Aorta (tissue), 5 donors: Measurements from ENCODE around the gene GLIPR2. TPM values are rescaled to one million over a fixed set of nuclear protein-coding genes. Genes with fewer than 3 reads are reported as not detected.

Experiments
- ATAC-seq: fragments of 200-7000 bp; cut with Tn5 transposase; one replicate; pipeline ENCODE4 v1.9.1; 2022; ENCODE audit warnings: moderate library complexity; ENCODE audit not compliant: low FRiP score
- DNase-seq, 2 donors: peaks; one replicate each; pipeline ENCODE4 v3.0.0-alpha.2; 2020
- H3K27ac ChIP-seq, 2 donors: one replicate each; pipeline ENCODE4 v1.5.1; 2013; ENCODE audit warnings: low read length in 2 of 2, mild to moderate bottlenecking in 2 of 2, moderate library complexity in 2 of 2, control low read depth in 1 of 2, inconsistent platforms in 1 of 2, low read depth in 1 of 2
- H3K27me3 ChIP-seq, 2 donors: one replicate each; pipeline ENCODE4 v1.6.1; 2013; ENCODE audit warnings: control low read depth in 1 of 2, low read length in 1 of 2, mild to moderate bottlenecking in 1 of 2, moderate library complexity in 1 of 2; ENCODE audit not compliant: insufficient read depth in 2 of 2, control insufficient read depth in 1 of 2
- H3K36me3 ChIP-seq, 2 donors: one replicate each; pipeline ENCODE4 v1.6.1; 2013; ENCODE audit warnings: control low read depth in 1 of 2, low read length in 1 of 2, mild to moderate bottlenecking in 1 of 2; ENCODE audit not compliant: insufficient read depth in 2 of 2, control insufficient read depth in 1 of 2
- H3K4me1 ChIP-seq, 2 donors: one replicate each; pipeline ENCODE4 v1.6.1; 2013; ENCODE audit warnings: low read length in 2 of 2, control low read depth in 1 of 2, mild to moderate bottlenecking in 1 of 2, moderate library complexity in 1 of 2; ENCODE audit not compliant: insufficient read depth in 2 of 2, control insufficient read depth in 1 of 2
- H3K4me3 ChIP-seq, 2 donors: one replicate each; pipeline ENCODE4 v1.5.1; 2013; ENCODE audit warnings: low read length in 2 of 2, control low read depth in 1 of 2, mild to moderate bottlenecking in 1 of 2
- H3K9me3 ChIP-seq: one replicate; pipeline ENCODE4 v1.6.1; 2013; ENCODE audit warnings: mild to moderate bottlenecking, low read length; ENCODE audit not compliant: control insufficient read depth
- WGBS, 2 donors: extraction: QIAGEN DNeasy Blood & Tissue Kit; methylation state at CpG; one replicate each; pipeline ENCODE4 v1.1.7; 2013; 5-methylcytosine and 5-hydroxymethylcytosine counted together
- intact Hi-C, 2 donors: fragments of 100-400 bp; cut with DNase I; formaldehyde crosslinking; loops; one replicate each; pipeline versions ENCODE4 v1.14.2 to v1.15.0; 2022
- polyA plus RNA-seq, 2 donors: library from polyadenylated mRNA; stranded (reverse); fragments of 200-250 nt; gene quantifications; one replicate each; pipeline ENCODE4 v1.2.3, GENCODE V29; 2013
- total RNA-seq, 2 donors: library from RNA; stranded (reverse); fragmentation: NEBNext Ultra II Directional; extraction: Animal tissue kit (Norgen Biotek cat#: 25700); gene quantifications; one replicate each; pipeline ENCODE4 v1.2.1, GENCODE V29; 2021
- donor health status: healthy with polysubstance abuse.
- donor health status: Bipolar disorder and iron deficiency.
- donor health status: DM: no; HTN: no; CAD: no.
- donor health status: DM: no; HTN: no; CAD: no.
- donor health status: DM: yes; HTN: yes; CAD: no.

The GLIPR2 gene
- total and polyA plus RNA-seq, 4 donors: 26.9 to 56.5 (median 34.9) TPM

- no peak overlapping the region for H3K27ac ChIP-seq
- H3K27me3 ChIP-seq: no peaks in the 10 kb centered on the region
- no peak for DNase-seq
- H3K9me3 ChIP-seq: no peaks in the 10 kb centered on the region
- 59 to 62% methylated on average over 4 of the region's 4 CpGs for WGBS, 2 donors
- H3K4me3 ChIP-seq: peak overlapping the region; percentile 72 to 95
- no peak for ATAC-seq
- H3K36me3 ChIP-seq: peaks cover 0 to 3% of the 10 kb centered on the region in 2 donors
- H3K4me1 ChIP-seq: peaks cover 1 to 11% of the 10 kb centered on the region in 2 donors
- intact Hi-C loops: loop anchor here in 1 of 2 donors (5.0 kb wide), 1 partner anchor 140 kb away; no protein-coding TSS in a partner anchor
These were observed 55.7 kb downstream of the GLIPR2 start for GRCh38 chr9:36192196-36192595.

GRCh38 chr9:36193023-36193422 is 56.5 kb downstream of the GLIPR2 start:
- 61 to 75% methylated on average over 3 of the region's 3 CpGs for WGBS, 2 donors
- H3K4me1 ChIP-seq: peaks cover 1 to 11% of the 10 kb centered on the region in 2 donors

GRCh38 chr9:36194326-36195000 is 57.9 kb downstream of the GLIPR2 start:
- intact Hi-C loops: loop anchor here in 1 of 2 donors (5.0 kb wide), 1 partner anchor 138 kb away; no protein-coding TSS in a partner anchor
- 27 to 29% methylated on average over 4 of the region's 4 CpGs for WGBS, 2 donors
- no peaks in the 10 kb centered on the region for H3K27me3 ChIP-seq
- H3K9me3 ChIP-seq: no peaks in the 10 kb centered on the region
- peaks cover 3% of the 10 kb centered on the region in 2 donors for H3K36me3 ChIP-seq
- no peak overlapping the region for H3K4me3 ChIP-seq
- no peak for DNase-seq
- ATAC-seq: no peak
- H3K27ac ChIP-seq: peak overlapping the region in 1 of 2 donors; percentile 14
- H3K4me1 ChIP-seq: peaks cover 1 to 11% of the 10 kb centered on the region in 2 donors

More at GRCh38 chr9:36193023-36193422, 56.5 kb downstream of the GLIPR2 start:
- intact Hi-C loops: loop anchor here in 1 of 2 donors (5.0 kb wide), 1 partner anchor 139 kb away; no protein-coding TSS in a partner anchor
- DNase-seq: no peak
- no peak for ATAC-seq
- H3K27me3 ChIP-seq: no peaks in the 10 kb centered on the region
- H3K4me3 ChIP-seq: no peak overlapping the region
- H3K36me3 ChIP-seq: peaks cover 0 to 3% of the 10 kb centered on the region in 2 donors
- no peaks in the 10 kb centered on the region for H3K9me3 ChIP-seq
- no peak overlapping the region for H3K27ac ChIP-seq

GRCh38 chr9:36204906-36205547 is 68.5 kb downstream of the GLIPR2 start:
- intact Hi-C loops: no loop called here
- 84 to 85% methylated on average over 11 of the region's 11 CpGs for WGBS, 2 donors
- Histone ChIP-seq H3K4me1 (peaks cover 1 to 4% of the 10 kb centered on the region in 2 donors), H3K4me3 (no peak overlapping the region), H3K27me3 (no peaks in the 10 kb centered on the region), H3K36me3 (peaks cover 13 to 14% of the 10 kb centered on the region in 2 donors), H3K27ac (peak overlapping the region in 1 of 2 donors; percentile 32), H3K9me3 (no peaks in the 10 kb centered on the region)
- DNase-seq: no peak
- peak; percentile 21 for ATAC-seq

- Histone ChIP-seq H3K36me3 (peaks cover 8 to 10% of the 10 kb centered on the region in 2 donors), H3K27me3 (no peaks in the 10 kb centered on the region), H3K4me3 (no peak overlapping the region), H3K27ac (peak overlapping the region in 1 of 2 donors; percentile 75), H3K9me3 (no peaks in the 10 kb centered on the region), H3K4me1 (peaks cover 1 to 4% of the 10 kb centered on the region in 2 donors)
- no peak for ATAC-seq
- no peak for DNase-seq
- intact Hi-C loops: no loop called here
- WGBS, 2 donors: 60 to 62% methylated on average over 4 of the region's 4 CpGs
These were observed 70.5 kb downstream of the GLIPR2 start for GRCh38 chr9:36207016-36207415.

GRCh38 chr9:36207546-36208012 is 71.0 kb downstream of the GLIPR2 start:
- H3K36me3 ChIP-seq: peaks cover 8 to 10% of the 10 kb centered on the region in 2 donors
- intact Hi-C loops: no loop called here
- DNase-seq (no peak), ATAC-seq (no peak)
- no peak overlapping the region for H3K4me3 ChIP-seq
- peak overlapping the region; percentile 52 to 75 for H3K27ac ChIP-seq
- 44 to 52% methylated on average over 1 of the region's 1 CpG for WGBS, 2 donors
- H3K4me1 ChIP-seq: peaks cover 1 to 4% of the 10 kb centered on the region in 2 donors
- no peaks in the 10 kb centered on the region for H3K9me3 ChIP-seq
- no peaks in the 10 kb centered on the region for H3K27me3 ChIP-seq

- intact Hi-C loops: no loop called here
- H3K36me3 ChIP-seq: peaks cover 6 to 10% of the 10 kb centered on the region in 2 donors
- no peak overlapping the region for H3K4me3 ChIP-seq
- H3K27me3 ChIP-seq: no peaks in the 10 kb centered on the region
- H3K9me3 ChIP-seq: no peaks in the 10 kb centered on the region
- H3K4me1 ChIP-seq: peaks cover 1 to 4% of the 10 kb centered on the region in 2 donors
- H3K27ac ChIP-seq: peak overlapping the region; percentile 52 to 84
- 34 to 39% methylated on average over 10 of the region's 10 CpGs for whole genome bisulfite sequencing, 2 donors
- ATAC-seq (no peak), DNase-seq (no peak)
These were observed 72.2 kb downstream of the GLIPR2 start for GRCh38 chr9:36208521-36209253.

- intact Hi-C loops: no loop called here
- ATAC-seq (no peak), DNase-seq (no peak)
- Histone ChIP-seq H3K36me3 (no peaks in the 10 kb centered on the region), H3K4me1 (peaks cover 1 to 4% of the 10 kb centered on the region in 2 donors), H3K9me3 (no peaks in the 10 kb centered on the region), H3K27me3 (no peaks in the 10 kb centered on the region), H3K27ac (peak overlapping the region in 1 of 2 donors; percentile 35), H3K4me3 (no peak overlapping the region)
- 46 to 50% methylated on average over 8 of the region's 8 CpGs for WGBS, 2 donors
These were observed 74.2 kb downstream of the GLIPR2 start for GRCh38 chr9:36210722-36211121.
